GM12878 (cell line): ENCODE results near the gene AHNAK2. TPM values are rescaled to one million over a fixed set of nuclear protein-coding genes. Genes with fewer than 3 reads are reported as not detected.
A peak's percentile ranks its signal among the peaks of the same experiment; 100 is the strongest.

Experiments
- BMI1 ChIP-seq: fragments of 450-650 bp; IDR thresholded peaks from 2 replicates; pipeline ENCODE4 v1.6.1; 2016; ENCODE audit warnings: mild to moderate bottlenecking, moderate library complexity, borderline replicate concordance
- CBFB ChIP-seq: IDR thresholded peaks from 2 replicates; pipeline ENCODE4 v1.6.1; 2016; ENCODE audit warnings: antibody characterized with exemption, low read depth
- ESRRA ChIP-seq: IDR thresholded peaks from 2 replicates; pipeline ENCODE4 v1.6.1; 2012; ENCODE audit warnings: mild to moderate bottlenecking, low read length, improper control_type of control experiment
- RUNX3 ChIP-seq: IDR thresholded peaks from 2 replicates; pipeline ENCODE4 v1.6.1; 2012; ENCODE audit warnings: low read length, inconsistent platforms
- SREBF2 ChIP-seq: IDR thresholded peaks from 2 replicates; pipeline ENCODE4 v1.6.1; 2012; ENCODE audit warnings: mild to moderate bottlenecking, low read length
- TCF3 ChIP-seq: IDR thresholded peaks from 2 replicates; pipeline ENCODE4 v1.6.1; 2012; ENCODE audit warnings: low read depth, mild to moderate bottlenecking, low read length, borderline replicate concordance; ENCODE audit not compliant: insufficient read depth
- polyA plus RNA-seq, 11 experiments: library from polyadenylated mRNA; depleted of rRNA in 4 of 11; unstranded in 6 of 11; stranded (reverse) in 5 of 11; fragments of >200 nt; fragmentation: Nextera tagmentation in 4 of 11; fragmentation: Illumina TruSeq in 1 of 11; extraction: Ambion mirVana in 4 of 11; extraction: Trizol in 1 of 11; gene quantifications; 1 replicate in 1 of 11; 2 replicates in 10 of 11; pipeline versions ENCODE4 v1.2.1 to v1.2.3, GENCODE V29; 2011 to 2016; ENCODE audit warnings: inconsistent platforms in 2 of 11, missing spikeins in 2 of 11, low read depth in 1 of 11
- total RNA-seq, 4 experiments: library from RNA; depleted of rRNA in 3 of 4; stranded (reverse); fragments of >200 nt in 3 of 4; fragmentation: Illumina TruSeq in 1 of 4; extraction: Trizol in 1 of 4; gene quantifications; 2 replicates each; pipeline versions ENCODE4 v1.2.1 to v1.2.3, GENCODE V29; 2013 to 2021
- TF ChIP-seq, protein P1 (sequence below): IDR thresholded peaks from 2 replicates; pipeline ENCODE4 v1.6.1; 2012; ENCODE audit warnings: improper control_type of control experiment, low read depth, low read length; ENCODE audit not compliant: insufficient replicate concordance
- TF ChIP-seq, protein P2 (sequence below): fragments of 450-650 bp; formaldehyde crosslinking; IDR thresholded peaks from 2 replicates; pipeline ENCODE4 v1.4.0; 2020; ENCODE audit warnings: mild to moderate bottlenecking, moderate library complexity
- TF ChIP-seq, protein P3 (sequence below): IDR thresholded peaks from 2 replicates; pipeline ENCODE4 v1.6.1; 2011; ENCODE audit warnings: mild to moderate bottlenecking, low read depth, low read length, moderate library complexity; ENCODE audit not compliant: insufficient replicate concordance
- TF ChIP-seq, protein P4 (sequence below): IDR thresholded peaks from 2 replicates; pipeline ENCODE4 v1.6.1; 2011; ENCODE audit warnings: low read depth, low read length, improper control_type of control experiment, borderline replicate concordance
- TF ChIP-seq, protein P5 (sequence below): fragments of 450-650 bp; conservative IDR thresholded peaks from 2 replicates; pipeline ENCODE4 v1.6.1; 2017; ENCODE audit warnings: mild to moderate bottlenecking, moderate library complexity

AHNAK2 gene
- total and polyA plus RNA-seq, 10 of the 15 experiments (the other 5 are each of a cell fraction or from before 2014, with no cell fraction given) = 0.03 to 0.10 TPM; not detected in 8

DNA sequence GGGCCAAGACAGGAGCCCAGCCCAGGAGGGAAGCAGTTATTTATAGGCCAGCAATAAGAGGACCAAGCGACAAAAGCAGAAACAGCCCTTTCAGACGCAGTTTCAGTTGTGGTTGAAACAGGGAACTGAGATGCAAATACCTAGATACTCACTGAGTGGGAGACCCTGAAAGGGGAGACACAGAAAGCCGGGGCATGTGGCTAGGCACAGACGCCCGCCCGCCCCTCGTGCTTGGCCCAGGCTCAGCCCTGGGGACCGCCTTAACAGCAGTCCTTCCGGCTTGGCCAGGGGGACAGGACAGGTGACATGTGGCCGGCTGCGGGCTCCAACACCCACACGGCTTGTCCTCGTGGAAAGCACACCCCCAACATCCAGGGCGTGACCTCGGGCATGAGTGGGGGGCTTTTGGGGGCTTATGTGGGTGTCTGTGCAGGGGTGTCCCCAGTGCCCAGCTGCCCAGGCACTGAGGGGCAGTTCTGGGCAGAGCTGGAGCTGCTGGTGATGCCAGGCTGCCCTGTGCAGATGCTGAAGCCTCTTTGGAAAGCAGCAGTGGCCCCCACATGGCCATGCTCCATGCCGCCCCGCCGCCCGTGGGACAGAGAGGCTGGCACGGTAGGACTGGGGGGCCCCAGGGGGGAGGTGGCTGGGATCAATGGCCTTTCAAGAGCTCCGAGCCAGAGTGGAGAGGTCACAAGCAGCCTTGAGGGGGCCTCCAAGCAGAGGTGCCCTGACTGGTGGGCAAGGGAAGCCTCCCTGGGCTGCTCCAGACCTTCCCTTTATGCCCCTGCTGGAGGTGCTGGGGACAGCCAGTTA, 51.3 kb downstream of the AHNAK2 start (continued):
- TF ChIP-seq, protein P1, sequence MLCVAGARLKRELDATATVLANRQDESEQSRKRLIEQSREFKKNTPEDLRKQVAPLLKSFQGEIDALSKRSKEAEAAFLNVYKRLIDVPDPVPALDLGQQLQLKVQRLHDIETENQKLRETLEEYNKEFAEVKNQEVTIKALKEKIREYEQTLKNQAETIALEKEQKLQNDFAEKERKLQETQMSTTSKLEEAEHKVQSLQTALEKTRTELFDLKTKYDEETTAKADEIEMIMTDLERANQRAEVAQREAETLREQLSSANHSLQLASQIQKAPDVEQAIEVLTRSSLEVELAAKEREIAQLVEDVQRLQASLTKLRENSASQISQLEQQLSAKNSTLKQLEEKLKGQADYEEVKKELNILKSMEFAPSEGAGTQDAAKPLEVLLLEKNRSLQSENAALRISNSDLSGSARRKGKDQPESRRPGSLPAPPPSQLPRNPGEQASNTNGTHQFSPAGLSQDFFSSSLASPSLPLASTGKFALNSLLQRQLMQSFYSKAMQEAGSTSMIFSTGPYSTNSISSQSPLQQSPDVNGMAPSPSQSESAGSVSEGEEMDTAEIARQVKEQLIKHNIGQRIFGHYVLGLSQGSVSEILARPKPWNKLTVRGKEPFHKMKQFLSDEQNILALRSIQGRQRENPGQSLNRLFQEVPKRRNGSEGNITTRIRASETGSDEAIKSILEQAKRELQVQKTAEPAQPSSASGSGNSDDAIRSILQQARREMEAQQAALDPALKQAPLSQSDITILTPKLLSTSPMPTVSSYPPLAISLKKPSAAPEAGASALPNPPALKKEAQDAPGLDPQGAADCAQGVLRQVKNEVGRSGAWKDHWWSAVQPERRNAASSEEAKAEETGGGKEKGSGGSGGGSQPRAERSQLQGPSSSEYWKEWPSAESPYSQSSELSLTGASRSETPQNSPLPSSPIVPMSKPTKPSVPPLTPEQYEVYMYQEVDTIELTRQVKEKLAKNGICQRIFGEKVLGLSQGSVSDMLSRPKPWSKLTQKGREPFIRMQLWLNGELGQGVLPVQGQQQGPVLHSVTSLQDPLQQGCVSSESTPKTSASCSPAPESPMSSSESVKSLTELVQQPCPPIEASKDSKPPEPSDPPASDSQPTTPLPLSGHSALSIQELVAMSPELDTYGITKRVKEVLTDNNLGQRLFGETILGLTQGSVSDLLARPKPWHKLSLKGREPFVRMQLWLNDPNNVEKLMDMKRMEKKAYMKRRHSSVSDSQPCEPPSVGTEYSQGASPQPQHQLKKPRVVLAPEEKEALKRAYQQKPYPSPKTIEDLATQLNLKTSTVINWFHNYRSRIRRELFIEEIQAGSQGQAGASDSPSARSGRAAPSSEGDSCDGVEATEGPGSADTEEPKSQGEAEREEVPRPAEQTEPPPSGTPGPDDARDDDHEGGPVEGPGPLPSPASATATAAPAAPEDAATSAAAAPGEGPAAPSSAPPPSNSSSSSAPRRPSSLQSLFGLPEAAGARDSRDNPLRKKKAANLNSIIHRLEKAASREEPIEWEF = no peak
- TF ChIP-seq, protein P2, sequence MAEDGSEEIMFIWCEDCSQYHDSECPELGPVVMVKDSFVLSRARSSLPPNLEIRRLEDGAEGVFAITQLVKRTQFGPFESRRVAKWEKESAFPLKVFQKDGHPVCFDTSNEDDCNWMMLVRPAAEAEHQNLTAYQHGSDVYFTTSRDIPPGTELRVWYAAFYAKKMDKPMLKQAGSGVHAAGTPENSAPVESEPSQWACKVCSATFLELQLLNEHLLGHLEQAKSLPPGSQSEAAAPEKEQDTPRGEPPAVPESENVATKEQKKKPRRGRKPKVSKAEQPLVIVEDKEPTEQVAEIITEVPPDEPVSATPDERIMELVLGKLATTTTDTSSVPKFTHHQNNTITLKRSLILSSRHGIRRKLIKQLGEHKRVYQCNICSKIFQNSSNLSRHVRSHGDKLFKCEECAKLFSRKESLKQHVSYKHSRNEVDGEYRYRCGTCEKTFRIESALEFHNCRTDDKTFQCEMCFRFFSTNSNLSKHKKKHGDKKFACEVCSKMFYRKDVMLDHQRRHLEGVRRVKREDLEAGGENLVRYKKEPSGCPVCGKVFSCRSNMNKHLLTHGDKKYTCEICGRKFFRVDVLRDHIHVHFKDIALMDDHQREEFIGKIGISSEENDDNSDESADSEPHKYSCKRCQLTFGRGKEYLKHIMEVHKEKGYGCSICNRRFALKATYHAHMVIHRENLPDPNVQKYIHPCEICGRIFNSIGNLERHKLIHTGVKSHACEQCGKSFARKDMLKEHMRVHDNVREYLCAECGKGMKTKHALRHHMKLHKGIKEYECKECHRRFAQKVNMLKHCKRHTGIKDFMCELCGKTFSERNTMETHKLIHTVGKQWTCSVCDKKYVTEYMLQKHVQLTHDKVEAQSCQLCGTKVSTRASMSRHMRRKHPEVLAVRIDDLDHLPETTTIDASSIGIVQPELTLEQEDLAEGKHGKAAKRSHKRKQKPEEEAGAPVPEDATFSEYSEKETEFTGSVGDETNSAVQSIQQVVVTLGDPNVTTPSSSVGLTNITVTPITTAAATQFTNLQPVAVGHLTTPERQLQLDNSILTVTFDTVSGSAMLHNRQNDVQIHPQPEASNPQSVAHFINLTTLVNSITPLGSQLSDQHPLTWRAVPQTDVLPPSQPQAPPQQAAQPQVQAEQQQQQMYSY (CRISPR knock-in tag) = no peak
- TF ChIP-seq TCF3 (no peak), RUNX3 (peak; percentile 97), BMI1 (no peak), CBFB (peak; percentile 67; the same call in 1 of the 2 replicates), SREBF2 (no peak), ESRRA (no peak)
- TF ChIP-seq, protein P3, sequence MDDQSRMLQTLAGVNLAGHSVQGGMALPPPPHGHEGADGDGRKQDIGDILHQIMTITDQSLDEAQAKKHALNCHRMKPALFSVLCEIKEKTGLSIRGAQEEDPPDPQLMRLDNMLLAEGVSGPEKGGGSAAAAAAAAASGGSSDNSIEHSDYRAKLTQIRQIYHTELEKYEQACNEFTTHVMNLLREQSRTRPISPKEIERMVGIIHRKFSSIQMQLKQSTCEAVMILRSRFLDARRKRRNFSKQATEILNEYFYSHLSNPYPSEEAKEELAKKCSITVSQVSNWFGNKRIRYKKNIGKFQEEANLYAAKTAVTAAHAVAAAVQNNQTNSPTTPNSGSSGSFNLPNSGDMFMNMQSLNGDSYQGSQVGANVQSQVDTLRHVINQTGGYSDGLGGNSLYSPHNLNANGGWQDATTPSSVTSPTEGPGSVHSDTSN = no peak
- TF ChIP-seq, protein P4, sequence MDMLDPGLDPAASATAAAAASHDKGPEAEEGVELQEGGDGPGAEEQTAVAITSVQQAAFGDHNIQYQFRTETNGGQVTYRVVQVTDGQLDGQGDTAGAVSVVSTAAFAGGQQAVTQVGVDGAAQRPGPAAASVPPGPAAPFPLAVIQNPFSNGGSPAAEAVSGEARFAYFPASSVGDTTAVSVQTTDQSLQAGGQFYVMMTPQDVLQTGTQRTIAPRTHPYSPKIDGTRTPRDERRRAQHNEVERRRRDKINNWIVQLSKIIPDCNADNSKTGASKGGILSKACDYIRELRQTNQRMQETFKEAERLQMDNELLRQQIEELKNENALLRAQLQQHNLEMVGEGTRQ = no peak
- TF ChIP-seq, protein P5, sequence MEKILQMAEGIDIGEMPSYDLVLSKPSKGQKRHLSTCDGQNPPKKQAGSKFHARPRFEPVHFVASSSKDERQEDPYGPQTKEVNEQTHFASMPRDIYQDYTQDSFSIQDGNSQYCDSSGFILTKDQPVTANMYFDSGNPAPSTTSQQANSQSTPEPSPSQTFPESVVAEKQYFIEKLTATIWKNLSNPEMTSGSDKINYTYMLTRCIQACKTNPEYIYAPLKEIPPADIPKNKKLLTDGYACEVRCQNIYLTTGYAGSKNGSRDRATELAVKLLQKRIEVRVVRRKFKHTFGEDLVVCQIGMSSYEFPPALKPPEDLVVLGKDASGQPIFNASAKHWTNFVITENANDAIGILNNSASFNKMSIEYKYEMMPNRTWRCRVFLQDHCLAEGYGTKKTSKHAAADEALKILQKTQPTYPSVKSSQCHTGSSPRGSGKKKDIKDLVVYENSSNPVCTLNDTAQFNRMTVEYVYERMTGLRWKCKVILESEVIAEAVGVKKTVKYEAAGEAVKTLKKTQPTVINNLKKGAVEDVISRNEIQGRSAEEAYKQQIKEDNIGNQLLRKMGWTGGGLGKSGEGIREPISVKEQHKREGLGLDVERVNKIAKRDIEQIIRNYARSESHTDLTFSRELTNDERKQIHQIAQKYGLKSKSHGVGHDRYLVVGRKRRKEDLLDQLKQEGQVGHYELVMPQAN = no peak; the same call in 1 of the 2 replicates
